ENCODE results near the gene GDE1. TPM values are rescaled to one million over a fixed set of nuclear protein-coding genes. Genes with fewer than 3 reads are reported as not detected.

GDE1 gene
- total RNA-seq, 1 donor, result 53.1 TPM

DNA sequence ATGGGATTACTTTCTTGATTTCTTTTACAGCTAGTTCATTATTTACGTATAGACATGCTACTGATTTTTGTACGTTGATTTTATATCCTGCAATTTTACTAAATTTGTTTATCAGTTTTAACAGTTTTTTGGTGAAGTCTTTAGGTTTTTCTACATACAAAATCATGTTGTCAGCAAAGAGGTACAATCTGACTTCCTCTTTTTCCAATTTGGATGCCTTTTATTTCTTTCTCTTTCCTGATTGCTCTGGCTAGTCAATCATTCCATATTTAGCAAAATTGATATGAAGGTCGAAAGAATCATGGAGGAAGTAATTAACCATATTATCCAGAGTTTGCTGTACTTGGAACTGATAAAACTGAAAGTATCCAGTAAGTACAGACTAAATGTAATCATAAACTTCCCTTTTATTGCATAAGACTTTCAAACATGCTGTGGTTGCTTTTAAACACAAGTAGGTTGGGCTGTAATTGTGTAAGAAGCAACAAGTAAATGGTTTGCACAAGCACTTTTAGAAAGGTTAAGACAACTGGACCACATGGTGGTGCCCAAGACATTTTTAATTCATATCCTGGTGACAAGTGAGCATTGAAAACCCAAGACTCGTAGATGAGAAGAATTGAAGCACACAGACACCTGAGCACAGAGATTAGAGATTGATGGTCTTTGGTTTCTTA lies 8.4 kb downstream of the GDE1 start:
- Histone ChIP-seq H3K4me3 (ENCODE audit: low read length) (no peak overlapping the region), H3K9me3 (ENCODE audit: low read depth, low read length) (no peaks in the 10 kb centered on the region), H3K4me1 (ENCODE audit: insufficient read depth, low read length) (peaks cover 12% of the 10 kb centered on the region), H3K27me3 (ENCODE audit: insufficient read depth, low read length) (no peaks in the 10 kb centered on the region)

DNA sequence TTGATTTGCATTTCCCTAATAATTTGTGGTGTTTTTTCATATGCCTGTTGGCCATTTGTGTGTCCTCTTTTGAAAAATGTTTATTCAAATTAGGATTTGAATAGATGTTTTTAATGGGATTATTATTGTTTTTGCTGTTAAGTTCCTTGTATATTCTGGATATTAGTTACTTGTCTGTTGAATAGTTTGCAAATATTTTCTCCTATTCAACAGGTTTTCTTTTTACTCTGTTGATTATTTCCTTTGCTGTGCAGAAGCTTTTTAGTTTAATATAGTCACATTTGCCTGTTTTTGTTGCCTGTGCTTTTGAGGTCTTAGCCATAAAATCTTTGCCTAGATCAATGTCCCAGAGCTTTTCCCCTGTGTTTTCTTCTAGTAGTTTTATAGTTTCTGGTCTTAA lies 9.6 kb downstream of the GDE1 start:
- no peaks in the 10 kb centered on the region for H3K27me3 ChIP-seq (ENCODE audit: insufficient read depth, low read length)
- H3K4me1 ChIP-seq (ENCODE audit: insufficient read depth, low read length), result peaks cover 12% of the 10 kb centered on the region
- no peak overlapping the region for H3K4me3 ChIP-seq (ENCODE audit: low read length)
- H3K9me3 ChIP-seq (ENCODE audit: low read depth, low read length), result no peaks in the 10 kb centered on the region

DNA sequence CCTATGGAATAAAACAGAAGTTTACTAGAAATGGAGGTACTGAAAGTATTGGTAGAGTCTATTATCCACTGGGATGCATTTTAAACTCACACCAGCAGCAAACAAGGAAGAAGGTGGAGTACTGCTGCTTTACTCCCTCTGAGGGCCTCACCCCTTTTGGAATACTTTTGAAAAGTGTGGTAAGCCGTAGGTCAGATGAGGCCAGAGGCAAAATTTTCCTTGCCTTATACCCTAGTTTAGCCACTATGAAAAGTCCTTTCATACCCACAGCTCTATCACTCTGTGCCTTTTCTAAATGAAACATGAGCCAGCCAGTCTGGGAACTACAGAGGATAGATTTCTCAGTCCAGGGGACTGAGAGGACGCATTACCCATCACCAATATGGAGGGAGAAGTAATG lies 14.0 kb downstream of the GDE1 start:
- no peaks in the 10 kb centered on the region for H3K27me3 ChIP-seq (ENCODE audit: insufficient read depth, low read length)
- no peak overlapping the region for H3K4me3 ChIP-seq (ENCODE audit: low read length)
- peaks cover 7% of the 10 kb centered on the region for H3K4me1 ChIP-seq (ENCODE audit: insufficient read depth, low read length)
- no peaks in the 10 kb centered on the region for H3K9me3 ChIP-seq (ENCODE audit: low read depth, low read length)

DNA sequence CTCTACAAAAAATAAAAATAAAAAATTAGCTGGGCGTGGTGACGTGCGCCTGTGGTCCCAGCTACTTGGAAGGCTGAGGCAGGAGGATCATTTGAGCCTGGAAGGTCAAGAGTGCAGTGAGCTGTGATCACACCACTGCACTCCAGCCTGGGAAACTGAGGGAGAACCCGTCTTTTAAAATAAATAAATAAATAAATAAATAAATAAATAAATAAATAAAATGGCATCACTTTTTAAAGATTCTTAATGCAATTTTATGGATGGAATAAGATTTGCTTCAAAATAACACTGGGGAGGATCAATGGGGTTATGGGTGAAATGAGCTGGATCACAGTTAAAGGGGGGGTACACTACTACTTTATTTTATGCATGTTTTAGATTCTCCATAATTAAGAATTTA lies 14.9 kb downstream of the GDE1 start:
- no peak overlapping the region for H3K4me3 ChIP-seq (ENCODE audit: low read length)
- no peaks in the 10 kb centered on the region for H3K27me3 ChIP-seq (ENCODE audit: insufficient read depth, low read length)
- H3K4me1 ChIP-seq (ENCODE audit: insufficient read depth, low read length), result peaks cover 7% of the 10 kb centered on the region
- no peaks in the 10 kb centered on the region for H3K9me3 ChIP-seq (ENCODE audit: low read depth, low read length)

DNA sequence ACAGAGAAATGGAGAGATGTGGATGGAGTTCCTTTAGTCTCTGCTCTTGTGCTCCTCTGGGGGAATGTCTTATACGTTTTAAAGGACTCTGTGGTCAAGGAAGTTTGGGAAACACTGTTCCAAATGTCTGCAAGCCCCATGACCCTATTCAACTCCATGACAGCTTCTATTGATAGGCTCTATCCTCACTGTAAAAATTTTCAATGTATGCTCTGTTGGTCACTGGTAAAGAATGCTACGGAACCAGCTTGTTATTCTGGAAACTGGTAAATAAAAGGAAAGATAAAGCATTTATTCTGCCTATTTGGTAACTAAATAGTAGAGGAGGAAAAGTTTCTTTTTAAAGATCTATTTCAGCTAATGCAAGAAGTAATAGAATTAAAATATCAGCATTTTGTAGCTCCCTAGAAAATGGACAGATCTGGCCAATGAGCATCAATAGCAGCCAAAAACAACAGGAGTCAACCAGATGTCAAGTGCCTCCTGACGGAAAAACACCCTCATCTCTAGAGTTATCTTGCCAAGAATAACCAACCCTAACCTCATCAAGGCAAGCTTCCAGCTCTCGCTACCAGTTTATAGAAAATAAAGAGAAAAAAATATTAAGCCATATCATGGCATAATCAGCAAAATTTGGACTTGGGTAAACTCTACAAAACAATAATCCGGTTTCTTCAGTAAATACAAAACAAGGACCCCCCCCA lies 16.1 kb downstream of the GDE1 start:
- Histone ChIP-seq H3K4me1 (ENCODE audit: insufficient read depth, low read length) (peaks cover 2% of the 10 kb centered on the region), H3K4me3 (ENCODE audit: low read length) (no peak overlapping the region), H3K27me3 (ENCODE audit: insufficient read depth, low read length) (no peaks in the 10 kb centered on the region), H3K9me3 (ENCODE audit: low read depth, low read length) (no peaks in the 10 kb centered on the region)

DNA sequence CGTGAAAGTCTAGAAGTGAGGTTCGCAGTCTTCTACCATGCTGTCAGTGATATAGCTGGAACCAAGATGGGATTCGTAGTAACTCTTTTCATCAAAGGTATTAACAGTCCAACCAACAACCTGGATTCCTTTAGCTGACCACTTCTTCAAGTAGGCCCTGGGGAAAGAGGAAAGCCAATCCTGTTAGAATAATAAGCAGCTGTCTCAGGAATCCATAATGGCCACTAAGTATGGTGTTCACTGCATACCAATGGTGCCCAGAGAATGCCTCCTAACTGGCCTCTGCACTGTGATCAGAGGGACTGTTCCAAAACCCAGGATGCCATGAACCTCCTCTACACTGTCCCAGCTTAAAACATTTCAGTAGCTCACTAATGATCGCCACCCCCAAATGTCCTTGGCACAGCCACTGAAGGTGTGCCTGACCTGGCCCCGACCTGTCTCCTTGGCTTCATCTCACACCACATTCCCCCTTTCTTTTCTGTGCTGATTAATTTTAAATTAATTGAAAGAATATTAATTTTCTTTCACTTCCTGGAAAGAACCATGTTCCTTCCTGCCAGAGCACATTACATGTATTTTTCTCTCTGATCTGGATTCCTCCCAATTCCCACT lies 18.3 kb downstream of the GDE1 start:
- no peaks in the 10 kb centered on the region for H3K4me1 ChIP-seq (ENCODE audit: insufficient read depth, low read length)
- H3K27me3 ChIP-seq (ENCODE audit: insufficient read depth, low read length), result no peaks in the 10 kb centered on the region
- no peaks in the 10 kb centered on the region for H3K9me3 ChIP-seq (ENCODE audit: low read depth, low read length)
- no peak overlapping the region for H3K4me3 ChIP-seq (ENCODE audit: low read length)

- Histone ChIP-seq H3K9me3 (ENCODE audit: low read depth, low read length) (no peaks in the 10 kb centered on the region), H3K4me3 (ENCODE audit: low read length) (no peak overlapping the region), H3K27me3 (ENCODE audit: insufficient read depth, low read length) (no peaks in the 10 kb centered on the region), H3K4me1 (ENCODE audit: insufficient read depth, low read length) (peaks cover 6% of the 10 kb centered on the region)
Observed at GRCh38 chr16:19502395-19503131, 19.3 kb downstream of the GDE1 start.

- H3K4me3 ChIP-seq (ENCODE audit: low read length), result no peak overlapping the region
- no peaks in the 10 kb centered on the region for H3K27me3 ChIP-seq (ENCODE audit: insufficient read depth, low read length)
- no peaks in the 10 kb centered on the region for H3K9me3 ChIP-seq (ENCODE audit: low read depth, low read length)
- H3K4me1 ChIP-seq (ENCODE audit: insufficient read depth, low read length), result peaks cover 15% of the 10 kb centered on the region
Observed at GRCh38 chr16:19499481-19499880, 22.4 kb downstream of the GDE1 start.

DNA sequence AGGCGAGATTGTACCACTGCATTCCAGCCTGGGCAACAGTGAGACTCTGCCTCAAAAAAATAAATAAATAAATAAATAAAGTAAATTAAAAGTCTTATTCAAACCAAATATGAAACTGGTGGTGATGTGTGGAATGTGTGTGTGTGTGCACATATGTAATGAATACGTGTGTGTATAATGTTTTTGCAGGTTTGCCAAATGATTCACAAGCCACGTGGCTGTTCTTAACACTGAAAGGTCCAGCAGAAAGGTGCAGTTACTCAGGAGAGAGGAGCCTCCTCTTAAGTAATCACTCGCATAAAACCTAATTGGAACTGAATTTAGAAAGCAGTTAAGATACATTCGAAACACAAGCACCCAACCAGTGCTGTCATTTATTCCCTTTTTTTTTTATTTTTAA lies 22.9 kb downstream of the GDE1 start:
- H3K4me3 ChIP-seq (ENCODE audit: low read length), result no peak overlapping the region
- H3K4me1 ChIP-seq (ENCODE audit: insufficient read depth, low read length), result peaks cover 18% of the 10 kb centered on the region
- H3K27me3 ChIP-seq (ENCODE audit: insufficient read depth, low read length), result no peaks in the 10 kb centered on the region
- no peaks in the 10 kb centered on the region for H3K9me3 ChIP-seq (ENCODE audit: low read depth, low read length)

GRCh38 chr16:19497176-19497575 lies 24.7 kb downstream of the GDE1 start:
- Histone ChIP-seq H3K9me3 (ENCODE audit: low read depth, low read length) (no peaks in the 10 kb centered on the region), H3K4me1 (ENCODE audit: insufficient read depth, low read length) (peaks cover 29% of the 10 kb centered on the region), H3K4me3 (ENCODE audit: low read length) (no peak overlapping the region), H3K27me3 (ENCODE audit: insufficient read depth, low read length) (no peaks in the 10 kb centered on the region)

- H3K9me3 ChIP-seq (ENCODE audit: low read depth, low read length), result no peaks in the 10 kb centered on the region
- H3K4me3 ChIP-seq (ENCODE audit: low read length), result no peak overlapping the region
- no peaks in the 10 kb centered on the region for H3K27me3 ChIP-seq (ENCODE audit: insufficient read depth, low read length)
- peaks cover 15% of the 10 kb centered on the region for H3K4me1 ChIP-seq (ENCODE audit: insufficient read depth, low read length)
Observed at GRCh38 chr16:19490619-19491018, 31.3 kb downstream of the GDE1 start.

GRCh38 chr16:19488213-19488640 lies 33.7 kb downstream of the GDE1 start:
- Histone ChIP-seq H3K9me3 (ENCODE audit: low read depth, low read length) (no peaks in the 10 kb centered on the region), H3K4me1 (ENCODE audit: insufficient read depth, low read length) (peaks cover 4% of the 10 kb centered on the region), H3K4me3 (ENCODE audit: low read length) (no peak overlapping the region), H3K27me3 (ENCODE audit: insufficient read depth, low read length) (no peaks in the 10 kb centered on the region)

DNA sequence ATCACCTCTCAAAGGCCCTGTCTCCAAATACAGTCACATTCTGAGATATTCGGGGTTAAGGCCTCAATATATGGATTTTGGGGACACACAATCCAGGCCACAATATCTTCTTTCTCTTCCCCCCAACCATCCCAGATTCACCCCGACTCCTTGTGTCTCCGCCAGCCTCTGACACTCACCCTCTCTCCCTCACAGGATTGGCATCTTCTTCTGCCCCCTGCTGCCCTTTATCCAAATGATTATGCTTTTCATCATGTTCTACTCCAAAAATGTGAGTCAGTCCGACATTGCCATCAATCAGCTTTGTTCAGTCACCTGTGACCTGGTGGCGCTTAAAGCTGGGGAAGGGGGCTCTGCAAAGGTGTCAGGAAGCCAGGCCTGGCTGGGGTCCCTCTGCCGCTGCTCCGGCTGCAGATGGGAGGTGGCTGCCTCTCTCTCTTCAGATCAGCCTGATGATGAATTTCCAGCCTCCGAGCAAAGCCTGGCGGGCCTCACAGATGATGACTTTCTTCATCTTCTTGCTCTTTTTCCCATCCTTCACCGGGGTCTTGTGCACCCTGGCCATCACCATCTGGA lies 35.1 kb downstream of the GDE1 start:
- Histone ChIP-seq H3K4me1 (ENCODE audit: insufficient read depth, low read length) (no peaks in the 10 kb centered on the region), H3K27me3 (ENCODE audit: insufficient read depth, low read length) (no peaks in the 10 kb centered on the region), H3K4me3 (ENCODE audit: low read length) (no peak overlapping the region), H3K9me3 (ENCODE audit: low read depth, low read length) (no peaks in the 10 kb centered on the region)

- H3K27me3 ChIP-seq (ENCODE audit: insufficient read depth, low read length), result no peaks in the 10 kb centered on the region
- H3K4me1 ChIP-seq (ENCODE audit: insufficient read depth, low read length), result no peaks in the 10 kb centered on the region
- H3K9me3 ChIP-seq (ENCODE audit: low read depth, low read length), result no peaks in the 10 kb centered on the region
- H3K4me3 ChIP-seq (ENCODE audit: low read length), result no peak overlapping the region
Observed at GRCh38 chr16:19486051-19486450, 35.8 kb downstream of the GDE1 start.

DNA sequence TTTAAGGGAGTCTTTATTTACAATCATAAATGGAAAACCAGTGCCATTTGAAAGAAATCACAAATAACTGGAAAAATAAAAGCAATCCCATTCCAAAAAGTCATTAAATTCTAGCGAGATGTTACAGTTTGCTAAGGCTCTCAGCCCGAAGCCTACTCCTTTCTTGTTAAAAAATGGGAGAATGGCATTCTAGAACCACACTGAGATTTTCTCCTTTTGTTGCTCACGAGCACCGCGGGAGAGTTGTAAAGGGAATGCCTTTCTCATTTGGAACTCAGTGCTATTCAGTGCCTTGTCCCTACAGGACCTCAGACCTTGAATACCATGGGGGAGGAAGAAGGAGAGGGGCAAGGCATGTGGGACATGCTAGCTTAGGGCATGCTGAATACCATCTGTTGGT lies 36.3 kb downstream of the GDE1 start:
- H3K9me3 ChIP-seq (ENCODE audit: low read depth, low read length), result no peaks in the 10 kb centered on the region
- H3K27me3 ChIP-seq (ENCODE audit: insufficient read depth, low read length), result no peaks in the 10 kb centered on the region
- no peak overlapping the region for H3K4me3 ChIP-seq (ENCODE audit: low read length)
- H3K4me1 ChIP-seq (ENCODE audit: insufficient read depth, low read length), result no peaks in the 10 kb centered on the region

Data from mononuclear cell (primary cell).